Measurements from ENCODE around the gene GOLGA6L9. TPM values are rescaled to one million over a fixed set of nuclear protein-coding genes. Genes with fewer than 3 reads are reported as not detected.
A peak's percentile ranks its signal among the peaks of the same experiment; 100 is the strongest.
"Not testable (repeated sequence)": the region's sequence is repeated elsewhere in the genome, so short reads cannot be mapped to it uniquely, and the experiment has no call there.

Gene GOLGA6L9
- total RNA-seq, 1 experiment from 2014 or later, result 3.9 TPM

- not testable (repeated sequence) for H3K27ac ChIP-seq (ENCODE audit: insufficient read length, low read depth, low read length); H3K79me1 ChIP-seq (ENCODE audit: insufficient read depth, low read depth, low read length, poor library complexity, severe bottlenecking); H3K4me2 ChIP-seq (ENCODE audit: insufficient read depth, insufficient read length, low read length); H3K36me3 Mint-ChIP-seq (ENCODE audit: insufficient read depth in 1 of 3, low read depth in 3 of 3); H3K9me3 Mint-ChIP-seq; H4K20me1 ChIP-seq (ENCODE audit: control insufficient read depth, insufficient read depth, insufficient read length); H2BK15ac ChIP-seq (ENCODE audit: low read depth, low read length); H2BK120ac ChIP-seq (ENCODE audit: low read depth, low read length, poor library complexity, severe bottlenecking); H3K9me3 ChIP-seq (ENCODE audit: control insufficient read depth, low read depth, low read length); H3K23me2 ChIP-seq (ENCODE audit: insufficient read length, low read depth, low read length, poor library complexity, severe bottlenecking); H2BK20ac ChIP-seq (ENCODE audit: low read depth, low read length, poor library complexity, severe bottlenecking); H3K4ac ChIP-seq (ENCODE audit: low read depth, low read length); H2BK12ac ChIP-seq (ENCODE audit: insufficient read length, low read depth, low read length); H3K79me2 ChIP-seq (ENCODE audit: insufficient read depth, low read length); H3K14ac ChIP-seq (ENCODE audit: insufficient read depth, low read length); H3T11ph ChIP-seq (ENCODE audit: low read length); H3K18ac ChIP-seq (ENCODE audit: insufficient read length, low read depth, low read length); DNase-seq; H4K5ac ChIP-seq (ENCODE audit: insufficient read length, low read depth, low read length); H3K23ac ChIP-seq (ENCODE audit: insufficient read length, low read depth, low read length); H3K9ac ChIP-seq (ENCODE audit: extremely low read depth, insufficient read length, low read length); H3K4me1 ChIP-seq (ENCODE audit: insufficient read depth, low read length); H2AK5ac ChIP-seq (ENCODE audit: insufficient read length, low read length); H3K27me3 Mint-ChIP-seq (ENCODE audit: low read depth); H4K8ac ChIP-seq (replicated peaks; ENCODE audit: insufficient read length, low read depth, low read length); H3K56ac ChIP-seq (ENCODE audit: insufficient read length, low read depth, low read length); H3K4me3 Mint-ChIP-seq; H3K27me3 ChIP-seq (ENCODE audit: insufficient read depth, low read length); H4K91ac ChIP-seq (ENCODE audit: insufficient read length, low read depth, low read length); H2BK5ac ChIP-seq (ENCODE audit: insufficient read length, low read length); H2AFZ ChIP-seq (ENCODE audit: low read length)
- Mint-ChIP-seq H3K27ac (0 out of 7 replicates have a peak overlapping the region, but pooled peaks of 1 of the 3 experiments have one; percentile 21), H3K4me1 (peaks cover 33 to 34% of the 10 kb centered on the region in 2 experiments)
- WGBS (ENCODE audit: extremely low coverage, insufficient read length, low lambda C conversion rate), result no CpG with 5 or more reads among the region's 1 CpG
These were observed 37.5 kb upstream of the GOLGA6L9 start for GRCh38 chr15:82392077-82392476.

Data from H9 (cell line).